Lower leg skin (tissue), 4 donors: ENCODE results near the gene ZNF710. TPM values are rescaled to one million over a fixed set of nuclear protein-coding genes. Genes with fewer than 3 reads are reported as not detected.

Source experiments
- DNase-seq, 2 donors: peaks; one replicate each; pipeline ENCODE4 v3.0.0-alpha.2; 2019; ENCODE audit warnings: low spot score in 2 of 2
- H3K4me3 ChIP-seq: fragments of 200-600 bp; sonication (generic); 2 replicates; pipeline ENCODE4 v1.5.1; 2017; ENCODE audit warnings: mild to moderate bottlenecking, low read depth; ENCODE audit not compliant: poor library complexity, severe bottlenecking
- POLR2A ChIP-seq, 2 donors: fragments of 450-650 bp; IDR thresholded peaks; one replicate each; pipeline ENCODE4 v1.6.1; 2016 to 2017; ENCODE audit warnings: antibody characterized with exemption in 2 of 2, mild to moderate bottlenecking in 1 of 2, moderate library complexity in 1 of 2
- WGBS, 2 donors: methylation state at CpG; one replicate each; pipeline ENCODE4 v1.1.5; 2018; 5-methylcytosine and 5-hydroxymethylcytosine counted together
- intact Hi-C: fragments of 100-400 bp; cut with DNase I; formaldehyde crosslinking; loops from one replicate; pipeline ENCODE4 v1.15.0; 2023; ENCODE audit warnings: low total_unique reads
- total RNA-seq, 4 donors: library from RNA; depleted of rRNA; stranded (reverse); fragments of >200 nt; gene quantifications; one replicate each; pipeline ENCODE4 v1.1.0, GENCODE V29; 2016
- TF ChIP-seq, protein P1 (sequence below), 3 donors: fragments of 450-650 bp; IDR thresholded peaks; one replicate each; pipeline ENCODE4 v1.5.1; 2016; ENCODE audit warnings: antibody characterized with exemption in 3 of 3, mild to moderate bottlenecking in 3 of 3, moderate library complexity in 2 of 3

ZNF710 gene
- total RNA-seq, 4 donors from 2014 or later: 27.2 to 34.3 (median 32.4) TPM

DNA sequence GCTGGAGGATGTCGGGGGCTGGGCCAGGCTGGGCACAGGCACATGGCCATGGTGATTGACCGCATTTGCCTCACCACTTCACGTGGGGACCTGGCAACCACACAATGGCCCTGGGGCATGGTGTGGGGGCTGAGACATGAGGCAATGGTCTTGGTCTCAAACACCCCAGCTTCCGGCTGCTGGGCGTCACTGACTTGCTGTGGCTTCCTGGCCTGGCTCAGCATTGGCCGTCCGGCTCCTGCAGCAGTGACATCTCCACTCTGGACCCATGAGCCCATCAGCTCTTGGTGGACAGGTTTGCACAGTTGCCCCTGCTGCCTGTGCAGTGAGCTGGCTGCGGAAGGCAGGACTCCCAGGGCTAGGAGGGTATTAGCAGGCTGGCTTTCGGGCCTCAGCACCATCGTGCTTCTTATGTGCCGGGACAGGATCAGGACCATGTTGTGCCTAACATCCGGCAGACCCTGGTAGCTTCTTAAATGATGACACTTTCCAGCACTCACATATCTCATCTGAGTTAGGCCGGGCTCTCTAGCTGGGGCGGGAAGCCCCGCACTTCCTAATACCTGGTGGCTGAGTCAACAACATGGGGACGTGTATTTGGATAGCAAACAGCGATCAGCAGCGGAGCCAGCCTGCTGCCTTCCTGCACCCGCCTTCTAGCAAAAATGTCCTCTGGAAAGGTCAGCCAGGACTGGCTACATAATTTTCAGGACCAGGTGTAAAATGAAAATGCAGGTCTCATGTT lies 34.1 kb downstream of the ZNF710 start:
- H3K4me3 ChIP-seq: no peak overlapping the region
- WGBS, 2 donors: 61 to 67% methylated on average over 18 to 19 of the region's 19 CpGs
- TF ChIP-seq, protein P1, sequence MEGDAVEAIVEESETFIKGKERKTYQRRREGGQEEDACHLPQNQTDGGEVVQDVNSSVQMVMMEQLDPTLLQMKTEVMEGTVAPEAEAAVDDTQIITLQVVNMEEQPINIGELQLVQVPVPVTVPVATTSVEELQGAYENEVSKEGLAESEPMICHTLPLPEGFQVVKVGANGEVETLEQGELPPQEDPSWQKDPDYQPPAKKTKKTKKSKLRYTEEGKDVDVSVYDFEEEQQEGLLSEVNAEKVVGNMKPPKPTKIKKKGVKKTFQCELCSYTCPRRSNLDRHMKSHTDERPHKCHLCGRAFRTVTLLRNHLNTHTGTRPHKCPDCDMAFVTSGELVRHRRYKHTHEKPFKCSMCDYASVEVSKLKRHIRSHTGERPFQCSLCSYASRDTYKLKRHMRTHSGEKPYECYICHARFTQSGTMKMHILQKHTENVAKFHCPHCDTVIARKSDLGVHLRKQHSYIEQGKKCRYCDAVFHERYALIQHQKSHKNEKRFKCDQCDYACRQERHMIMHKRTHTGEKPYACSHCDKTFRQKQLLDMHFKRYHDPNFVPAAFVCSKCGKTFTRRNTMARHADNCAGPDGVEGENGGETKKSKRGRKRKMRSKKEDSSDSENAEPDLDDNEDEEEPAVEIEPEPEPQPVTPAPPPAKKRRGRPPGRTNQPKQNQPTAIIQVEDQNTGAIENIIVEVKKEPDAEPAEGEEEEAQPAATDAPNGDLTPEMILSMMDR (IDR thresholded peaks at IDR 0.05): no peak
- no peak for TF ChIP-seq POLR2A (IDR thresholded peaks at IDR 0.05)
- DNase-seq: peak; percentile 68 to 91
- intact Hi-C loops: no loop called here

DNA sequence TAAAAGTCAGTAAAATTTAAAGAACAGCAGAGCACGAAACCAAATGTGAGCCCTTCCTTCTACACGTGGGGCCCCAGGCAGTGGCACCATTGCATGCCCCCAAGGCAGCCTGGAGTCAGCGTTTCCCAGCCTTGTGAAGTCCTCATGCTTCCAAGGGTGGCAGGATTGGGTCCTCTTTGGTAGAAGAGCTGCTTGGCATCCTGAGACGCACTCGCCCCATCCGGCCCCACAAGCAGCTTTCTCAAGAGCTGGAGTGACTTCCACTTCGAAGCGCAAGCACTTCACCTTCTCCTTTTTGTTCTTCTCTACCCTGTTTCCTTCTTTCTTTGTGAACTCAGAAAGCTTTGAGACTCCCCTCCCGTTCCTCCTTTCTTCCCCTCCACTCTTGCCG lies 34.7 kb downstream of the ZNF710 start:
- no peak for TF ChIP-seq POLR2A (IDR thresholded peaks at IDR 0.05)
- TF ChIP-seq, protein P1 (IDR thresholded peaks at IDR 0.05): no peak
- intact Hi-C loops: no loop called here
- DNase-seq: peak in 1 of 2 donors; percentile 87
- H3K4me3 ChIP-seq: no peak overlapping the region
- 76 to 80% methylated on average over 9 to 10 of the region's 10 CpGs for WGBS, 2 donors

DNA sequence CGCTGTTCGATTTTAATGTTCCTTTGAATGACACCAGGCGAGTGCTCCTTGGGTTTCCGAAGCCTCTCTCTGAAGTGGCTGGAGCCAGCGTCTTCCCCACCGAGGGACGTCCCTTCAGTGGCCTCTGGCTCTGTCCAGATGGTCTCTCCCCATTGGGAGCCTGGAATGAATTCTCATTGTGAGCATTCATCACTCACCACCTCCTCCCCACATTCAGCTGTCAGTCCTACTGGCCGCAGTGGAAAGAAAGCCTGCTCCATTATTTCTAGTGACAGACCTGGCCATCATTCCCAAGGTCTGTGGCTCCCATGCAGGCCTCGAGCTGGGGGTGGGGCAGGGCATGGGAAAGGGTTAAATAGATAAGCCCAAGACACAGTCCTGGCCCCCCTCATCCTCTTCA lies 35.2 kb downstream of the ZNF710 start:
- WGBS, 2 donors: 84 to 89% methylated on average over 9 of the region's 9 CpGs
- no peak overlapping the region for H3K4me3 ChIP-seq
- DNase-seq: peak in 1 of 2 donors; percentile 77
- TF ChIP-seq POLR2A (IDR thresholded peaks at IDR 0.05): no peak
- TF ChIP-seq, protein P1 (IDR thresholded peaks at IDR 0.05): no peak
- intact Hi-C loops: no loop called here

DNA sequence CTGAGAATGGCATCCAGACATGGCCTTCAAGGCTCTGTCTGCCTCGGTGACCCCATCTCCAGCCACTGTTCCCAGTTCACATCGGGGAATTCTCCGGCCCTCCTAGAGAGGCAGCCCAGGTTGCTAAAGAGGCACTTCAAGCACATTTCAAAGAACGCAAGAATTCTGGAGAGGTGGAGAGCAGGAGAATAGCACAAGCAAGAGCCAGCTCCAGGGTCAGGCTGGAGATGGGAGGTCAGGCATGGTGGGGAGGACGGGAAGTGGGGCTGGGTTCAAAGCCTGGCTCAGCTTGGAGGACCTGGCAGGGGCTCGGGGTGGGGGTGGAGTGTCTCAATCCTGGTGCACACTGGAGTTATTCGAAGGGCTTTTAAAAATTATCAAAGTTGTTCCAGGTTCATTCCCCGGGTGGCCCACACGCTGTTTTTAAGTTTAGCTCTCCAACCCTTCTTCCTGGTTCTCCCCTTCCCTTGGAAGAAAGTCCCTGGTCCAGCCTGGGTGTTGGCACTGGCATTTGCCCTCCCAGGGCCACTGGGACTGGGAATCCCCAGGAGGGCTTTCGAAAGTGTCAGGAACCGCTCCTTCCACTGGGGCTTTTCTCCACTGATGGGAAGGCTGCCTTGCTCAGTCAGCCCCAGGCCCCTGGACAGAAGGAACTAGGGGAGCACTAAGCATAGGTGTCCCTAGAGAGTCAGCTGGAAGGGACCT lies 35.8 kb downstream of the ZNF710 start:
- TF ChIP-seq POLR2A (IDR thresholded peaks at IDR 0.05): no peak
- TF ChIP-seq, protein P1 (IDR thresholded peaks at IDR 0.05): no peak
- H3K4me3 ChIP-seq: no peak overlapping the region
- DNase-seq: peak in 1 of 2 donors; percentile 78
- 79 to 84% methylated on average over 11 of the region's 11 CpGs for WGBS, 2 donors
- intact Hi-C loops: no loop called here

DNA sequence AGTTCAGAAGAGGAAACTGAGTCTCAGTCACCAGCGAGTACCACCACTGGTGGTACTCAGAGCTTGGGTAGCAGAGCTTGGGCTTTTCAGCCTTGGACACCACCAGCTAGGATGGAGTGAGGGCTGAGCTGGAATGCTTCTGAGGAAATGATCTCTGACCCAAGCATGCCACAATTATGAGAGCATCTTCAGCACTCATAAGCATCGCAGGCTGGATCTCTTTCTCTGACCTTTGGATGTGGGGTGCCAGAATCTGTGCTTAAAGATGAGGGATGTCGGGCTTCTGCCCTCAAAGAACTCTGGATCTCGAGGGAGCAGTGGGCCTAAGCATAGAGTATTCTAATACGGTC lies 36.4 kb downstream of the ZNF710 start:
- DNase-seq: no peak
- TF ChIP-seq, protein P1 (IDR thresholded peaks at IDR 0.05): no peak
- no peak for TF ChIP-seq POLR2A (IDR thresholded peaks at IDR 0.05)
- intact Hi-C loops: no loop called here
- H3K4me3 ChIP-seq: no peak overlapping the region
- 84 to 92% methylated on average over 5 of the region's 5 CpGs for WGBS, 2 donors
